GM12892 (cell line): Measurements from ENCODE around the gene SRCIN1.

ENCODE experiments used
- POLR2A ChIP-seq: IDR thresholded peaks from 2 replicates; pipeline ENCODE4 v1.6.1; 2011; ENCODE audit warnings: low read depth, low read length, control low read depth
- POLR2AphosphoS5 ChIP-seq: IDR thresholded peaks from 2 replicates; pipeline ENCODE4 v1.6.1; 2011; ENCODE audit warnings: low read depth, low read length, control low read depth

GRCh38 chr17:38604479-38605403, 1.0 kb downstream of the SRCIN1 start:
- TF ChIP-seq POLR2AphosphoS5 (no peak), POLR2A (no peak)
